ENCODE data around the gene MOBP.
"Not testable (repeated sequence)": the region's sequence is repeated elsewhere in the genome, so short reads cannot be mapped to it uniquely, and the experiment has no call there.

Gene MOBP

GRCh38 chr3:39467394-39468107, at the start of gene MOBP:
Gene MOBP (plus strand): TSS chr3:39467680. CDS start chr3:39502070, 34,390 bp downstream.
- DNase-seq, result no peak

GRCh38 chr3:39418556-39419225, 48.8 kb upstream of the MOBP start:
- not testable (repeated sequence) for DNase-seq

GRCh38 chr3:39419742-39420315, 47.7 kb upstream of the MOBP start:
- no peak for DNase-seq

GRCh38 chr3:39420543-39420942, 46.9 kb upstream of the MOBP start:
- no peak for DNase-seq

- no peak for DNase-seq
Observed at GRCh38 chr3:39423436-39423970, 44.0 kb upstream of the MOBP start.

- DNase-seq, result no peak
Observed at GRCh38 chr3:39426312-39426711, 41.2 kb upstream of the MOBP start.

- DNase-seq, result no peak
Observed at GRCh38 chr3:39427506-39427905, 40.0 kb upstream of the MOBP start.

- no peak for DNase-seq
Observed at GRCh38 chr3:39428745-39429201, 38.7 kb upstream of the MOBP start.

GRCh38 chr3:39429466-39429865, 38.0 kb upstream of the MOBP start:
- DNase-seq, result no peak

- no peak for DNase-seq
Observed at GRCh38 chr3:39432342-39432741, 35.1 kb upstream of the MOBP start.

GRCh38 chr3:39433642-39434041, 33.8 kb upstream of the MOBP start:
- DNase-seq, result no peak

GRCh38 chr3:39434574-39434973, 32.9 kb upstream of the MOBP start:
- no peak for DNase-seq

GRCh38 chr3:39435006-39435748, 32.3 kb upstream of the MOBP start:
- no peak for DNase-seq

- DNase-seq, result no peak
Observed at GRCh38 chr3:39438880-39439279, 28.6 kb upstream of the MOBP start.

- no peak for DNase-seq
Observed at GRCh38 chr3:39440316-39440715, 27.2 kb upstream of the MOBP start.

- DNase-seq, result no peak
Observed at GRCh38 chr3:39443530-39443929, 23.9 kb upstream of the MOBP start.

GRCh38 chr3:39445927-39446326, 21.6 kb upstream of the MOBP start:
- no peak for DNase-seq

GRCh38 chr3:39446444-39446843, 21.0 kb upstream of the MOBP start:
- DNase-seq, result no peak

GRCh38 chr3:39447637-39448483, 19.6 kb upstream of the MOBP start:
- DNase-seq, result peak; percentile 22

- no peak for DNase-seq
Observed at GRCh38 chr3:39448506-39449233, 18.8 kb upstream of the MOBP start.

GRCh38 chr3:39449796-39450195, 17.7 kb upstream of the MOBP start:
- DNase-seq, result no peak
